GM19239 (cell line): ENCODE data around the gene ADCY5.
A peak's percentile ranks its signal among the peaks of the same experiment; 100 is the strongest.

Source experiments
- DNase-seq: peaks from one replicate; pipeline ENCODE4 v3.0.0; 2011; ENCODE audit warnings: low spot score; ENCODE audit not compliant: insufficient read length
- FAIRE-seq: peaks from 2 replicates; lab custom pipeline; 2011; peaks lifted over from hg19 to GRCh38; lab: Jason Lieb, UNC

The ADCY5 gene

GRCh38 chr3:123464211-123464610 is 15.3 kb upstream of the ADCY5 start:
- no peak for DNase-seq
- FAIRE-seq, result no peak

DNA sequence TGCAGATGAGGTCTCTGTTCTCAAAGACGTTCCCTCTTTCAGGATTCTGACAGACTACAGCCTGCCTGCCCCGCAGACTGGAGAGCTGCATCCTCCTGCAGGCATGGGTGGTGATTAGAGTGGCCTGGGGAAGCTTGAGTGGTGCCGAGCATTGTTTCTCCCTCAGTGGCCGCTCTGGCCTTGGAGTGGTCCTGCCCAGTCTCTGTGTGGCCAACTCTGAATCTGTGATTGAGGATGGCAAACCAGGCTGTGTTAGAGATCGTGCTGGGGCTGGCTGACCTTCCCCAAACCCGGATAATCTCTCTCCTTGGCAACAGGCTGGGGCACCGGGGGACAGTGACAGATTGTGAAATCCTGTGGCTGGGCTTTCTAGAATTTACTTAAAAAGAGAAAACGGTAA is 11.0 kb upstream of the ADCY5 start:
- FAIRE-seq, result no peak
- DNase-seq, result no peak

- FAIRE-seq, result no peak
- no peak for DNase-seq
These were observed 9.4 kb upstream of the ADCY5 start for GRCh38 chr3:123458255-123458654.

GRCh38 chr3:123457841-123458240 is 9.0 kb upstream of the ADCY5 start:
- FAIRE-seq (no peak), DNase-seq (no peak)

GRCh38 chr3:123453675-123454074 is 4.8 kb upstream of the ADCY5 start:
- no peak for DNase-seq
- FAIRE-seq, result no peak

GRCh38 chr3:123451186-123451585 is 2.3 kb upstream of the ADCY5 start:
- DNase-seq (no peak), FAIRE-seq (no peak)

DNA sequence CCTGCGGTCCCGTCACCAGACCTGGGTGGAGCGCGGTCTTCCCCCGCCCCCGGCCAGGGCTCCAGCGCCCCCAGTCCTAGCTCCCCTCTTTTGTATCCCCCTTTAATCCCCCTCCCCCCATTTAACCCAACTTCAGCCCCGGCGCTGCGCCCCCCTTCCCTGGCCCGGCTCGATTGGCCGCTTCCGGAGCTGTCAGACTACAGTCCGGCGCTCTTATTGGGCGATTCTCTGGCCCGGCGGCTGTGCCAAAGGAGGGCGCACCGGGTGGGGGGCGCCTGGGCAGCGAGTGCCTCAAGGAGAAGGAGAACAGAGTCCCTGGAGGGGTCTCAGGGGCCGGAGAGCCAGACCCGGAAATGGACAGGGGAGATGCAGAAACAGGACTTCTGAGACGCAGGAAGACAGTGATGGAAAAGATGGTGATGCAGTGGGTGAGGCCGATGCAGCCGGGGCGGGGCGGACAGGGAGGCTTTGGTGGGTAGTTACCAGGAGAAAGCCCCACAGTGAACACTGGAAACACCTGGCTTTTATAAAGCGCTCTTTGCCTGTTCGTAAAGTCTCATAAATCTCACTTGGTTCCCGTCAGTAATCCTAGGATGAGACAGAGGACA is 1.2 kb upstream of the ADCY5 start:
- DNase-seq (no peak), FAIRE-seq (no peak)

GRCh38 chr3:123449102-123449996 is 459 bp upstream of the ADCY5 start:
- DNase-seq, result peak; percentile 38
- FAIRE-seq, result no peak

GRCh38 chr3:123447749-123448517 is 957 bp downstream of the ADCY5 start:
- FAIRE-seq, result no peak

DNA sequence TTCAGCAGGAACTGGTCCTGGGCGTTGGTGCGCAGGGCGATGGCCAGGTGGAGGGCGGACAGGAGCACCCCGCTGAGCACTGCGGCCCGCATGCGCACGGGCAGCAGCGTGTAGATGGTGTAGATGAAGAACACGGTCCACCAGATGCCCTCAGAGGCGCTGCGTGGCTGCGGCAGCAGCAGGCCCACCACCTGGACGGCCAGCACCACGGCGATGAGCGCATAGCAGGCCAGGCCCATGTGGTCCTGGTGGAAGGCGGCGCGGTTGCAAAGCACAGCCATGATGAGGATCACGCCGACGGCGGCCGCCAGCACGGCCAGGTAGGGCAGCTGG is 1.5 kb downstream of the ADCY5 start:
- DNase-seq, result no peak
- no peak for FAIRE-seq

More at GRCh38 chr3:123447749-123448517, 957 bp downstream of the ADCY5 start:
- DNase-seq, result peak; percentile 76

DNA sequence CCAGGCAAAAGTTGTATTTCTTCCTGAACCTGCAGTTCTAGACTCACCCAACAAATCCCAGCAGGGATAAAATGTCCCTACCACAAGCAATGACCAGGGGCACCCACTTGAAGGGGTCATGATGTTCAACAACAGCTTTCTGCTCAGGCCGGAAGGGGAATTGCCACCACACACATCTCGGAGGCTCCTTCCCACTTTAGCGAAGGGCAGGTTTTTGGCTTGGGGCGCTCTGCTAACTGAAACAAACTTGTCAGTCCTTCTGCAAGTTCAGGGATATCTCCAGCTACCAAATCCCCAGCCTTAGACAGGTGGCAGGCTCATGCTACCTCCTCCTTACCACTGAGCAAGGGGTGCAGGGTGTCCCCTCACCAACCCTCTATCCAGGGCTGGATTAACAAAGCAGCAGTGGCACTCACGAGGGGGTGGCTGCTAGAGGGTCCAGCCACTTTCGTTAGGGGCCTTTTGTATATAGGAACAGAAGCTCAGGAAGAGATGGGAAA is 2.2 kb downstream of the ADCY5 start:
- DNase-seq, result no peak
- no peak for FAIRE-seq

- FAIRE-seq, result no peak
- no peak for DNase-seq
These were observed 2.7 kb downstream of the ADCY5 start for GRCh38 chr3:123446210-123446609.

DNA sequence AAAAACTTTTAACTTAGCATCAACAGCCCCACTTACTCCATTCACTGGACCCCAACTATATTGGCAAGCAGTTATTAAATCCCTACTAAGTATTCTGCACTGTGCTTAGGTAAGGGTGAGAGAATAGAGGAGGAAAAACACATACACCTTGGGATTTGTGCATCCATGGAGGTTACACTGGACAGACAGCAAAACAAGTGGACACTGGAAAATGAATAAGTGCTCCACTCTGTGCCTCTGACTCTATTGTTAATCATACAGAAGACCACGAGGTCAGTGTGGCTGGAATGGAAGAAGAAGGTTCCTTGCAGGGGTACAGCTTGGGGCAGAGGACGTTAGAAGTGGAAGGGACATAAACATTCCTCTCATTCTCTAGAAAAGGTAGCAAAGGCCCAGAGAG is 3.2 kb downstream of the ADCY5 start:
- no peak for FAIRE-seq
- no peak for DNase-seq

GRCh38 chr3:123444744-123445143 is 4.1 kb downstream of the ADCY5 start:
- no peak for FAIRE-seq
- no peak for DNase-seq

DNA sequence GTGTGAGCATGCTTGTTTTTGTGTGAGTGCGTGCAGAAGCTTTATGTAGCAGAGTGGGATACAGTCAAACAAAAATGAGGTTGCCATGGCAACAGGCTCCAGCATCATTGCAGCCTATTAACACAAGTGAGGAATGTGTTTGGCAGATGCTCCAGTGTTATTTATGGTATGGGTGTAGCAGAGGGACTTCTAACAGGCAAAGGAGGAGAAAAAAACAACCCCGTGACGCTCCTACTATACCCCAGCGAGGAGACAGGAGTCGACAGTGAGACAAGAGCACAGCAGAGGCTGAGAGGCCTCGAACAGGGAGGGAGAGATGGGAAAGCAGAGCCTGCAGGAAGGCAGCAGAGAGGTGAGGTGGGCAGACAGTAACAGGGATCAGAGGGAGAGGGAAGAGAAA is 4.9 kb downstream of the ADCY5 start:
- DNase-seq (no peak), FAIRE-seq (no peak)

GRCh38 chr3:123442908-123443307 is 6.0 kb downstream of the ADCY5 start:
- no peak for FAIRE-seq
- no peak for DNase-seq

- no peak for FAIRE-seq
- no peak for DNase-seq
These were observed 6.8 kb downstream of the ADCY5 start for GRCh38 chr3:123442125-123442524.

GRCh38 chr3:123439806-123440580 is 8.9 kb downstream of the ADCY5 start:
- no peak for FAIRE-seq

GRCh38 chr3:123432832-123433523 is 15.9 kb downstream of the ADCY5 start:
- FAIRE-seq (no peak), DNase-seq (no peak)

More at GRCh38 chr3:123439806-123440580, 8.9 kb downstream of the ADCY5 start:
- no peak for DNase-seq
